HG02642 (cell line): ENCODE data around the gene C16orf82.

Experiments
- ATAC-seq: cut with Tn5 transposase; IDR thresholded peaks from one replicate; pipeline ENCODE4 v1.9.1; 2021; ENCODE audit warnings: mild to moderate bottlenecking; ENCODE audit not compliant: unreplicated experiment, poor library complexity

The C16orf82 gene

GRCh38 chr16:27066668-27067537 lies at the start of gene C16orf82:
C16orf82 (plus strand) TSS chr16:27066927.
- ATAC-seq: no peak

GRCh38 chr16:27020031-27020430 lies 46.7 kb upstream of the C16orf82 start:
- no peak for ATAC-seq

GRCh38 chr16:27024010-27024409 lies 42.7 kb upstream of the C16orf82 start:
- no peak for ATAC-seq

GRCh38 chr16:27025581-27025980 lies 41.1 kb upstream of the C16orf82 start:
- no peak for ATAC-seq

GRCh38 chr16:27027971-27028370 lies 38.8 kb upstream of the C16orf82 start:
- ATAC-seq: no peak

- ATAC-seq: no peak
Observed at GRCh38 chr16:27028591-27029110, 38.1 kb upstream of the C16orf82 start.

GRCh38 chr16:27029525-27029924 lies 37.2 kb upstream of the C16orf82 start:
- ATAC-seq: no peak

- no peak for ATAC-seq
Observed at GRCh38 chr16:27033281-27033979, 33.3 kb upstream of the C16orf82 start.

GRCh38 chr16:27040732-27041131 lies 26.0 kb upstream of the C16orf82 start:
- ATAC-seq: no peak

GRCh38 chr16:27046958-27047518 lies 19.7 kb upstream of the C16orf82 start:
- no peak for ATAC-seq

- no peak for ATAC-seq
Observed at GRCh38 chr16:27048316-27048715, 18.4 kb upstream of the C16orf82 start.

GRCh38 chr16:27049117-27049516 lies 17.6 kb upstream of the C16orf82 start:
- ATAC-seq: no peak

GRCh38 chr16:27052007-27052406 lies 14.7 kb upstream of the C16orf82 start:
- no peak for ATAC-seq

GRCh38 chr16:27053996-27054395 lies 12.7 kb upstream of the C16orf82 start:
- ATAC-seq: no peak

GRCh38 chr16:27058299-27058698 lies 8.4 kb upstream of the C16orf82 start:
- no peak for ATAC-seq

GRCh38 chr16:27070776-27071175 lies 4.0 kb downstream of the C16orf82 start:
- no peak for ATAC-seq

- ATAC-seq: no peak
Observed at GRCh38 chr16:27073733-27074132, 7.0 kb downstream of the C16orf82 start.

- no peak for ATAC-seq
Observed at GRCh38 chr16:27080895-27081294, 14.2 kb downstream of the C16orf82 start.

- ATAC-seq: no peak
Observed at GRCh38 chr16:27083861-27084261, 17.1 kb downstream of the C16orf82 start.

- ATAC-seq: no peak
Observed at GRCh38 chr16:27084307-27085028, 17.7 kb downstream of the C16orf82 start.
